ENCODE data around the gene SOCS1.
A peak's percentile ranks its signal among the peaks of the same experiment; 100 is the strongest.

Gene SOCS1

GRCh38 chr16:11257131-11257938, 1.3 kb upstream of the SOCS1 start:
- Histone ChIP-seq H3K36me3 (ENCODE audit: insufficient read depth, low read length) (no peaks in the 10 kb centered on the region), H3K27ac (ENCODE audit: low read depth, low read length) (peak overlapping the region; percentile 75), H3K4me1 (ENCODE audit: insufficient read depth, low read length) (peaks cover 21% of the 10 kb centered on the region), H3K27me3 (ENCODE audit: control insufficient read depth in 1 of 2, insufficient read depth in 2 of 2, low read length in 2 of 2) (no peaks in the 10 kb centered on the region), H3K4me3 (ENCODE audit: low read depth in 1 of 2, low read length in 2 of 2) (peak overlapping the region; percentile 48 to 79), H3K9ac (ENCODE audit: low read length) (peak overlapping the region; percentile 68), H3K9me3 (ENCODE audit: low read length) (no peaks in the 10 kb centered on the region)

- Histone ChIP-seq H3K4me1 (ENCODE audit: insufficient read depth, low read length) (peaks cover 21% of the 10 kb centered on the region), H3K4me3 (ENCODE audit: low read depth in 1 of 2, low read length in 2 of 2) (peak overlapping the region; percentile 48 to 79), H3K36me3 (ENCODE audit: insufficient read depth, low read length) (no peaks in the 10 kb centered on the region), H3K27ac (ENCODE audit: low read depth, low read length) (peak overlapping the region; percentile 75), H3K27me3 (ENCODE audit: control insufficient read depth in 1 of 2, insufficient read depth in 2 of 2, low read length in 2 of 2) (no peaks in the 10 kb centered on the region), H3K9me3 (ENCODE audit: low read length) (no peaks in the 10 kb centered on the region), H3K9ac (ENCODE audit: low read length) (peak overlapping the region; percentile 68)
These were observed 692 bp upstream of the SOCS1 start for GRCh38 chr16:11256661-11257130.

- Histone ChIP-seq H3K27ac (ENCODE audit: low read depth, low read length) (peak overlapping the region; percentile 69), H3K4me1 (ENCODE audit: insufficient read depth, low read length) (peaks cover 21% of the 10 kb centered on the region), H3K36me3 (ENCODE audit: insufficient read depth, low read length) (no peaks in the 10 kb centered on the region), H3K27me3 (ENCODE audit: control insufficient read depth in 1 of 2, insufficient read depth in 2 of 2, low read length in 2 of 2) (no peaks in the 10 kb centered on the region), H3K4me3 (ENCODE audit: low read depth in 1 of 2, low read length in 2 of 2) (peak overlapping the region; percentile 65 to 83), H3K9ac (ENCODE audit: low read length) (no peak overlapping the region), H3K9me3 (ENCODE audit: low read length) (no peaks in the 10 kb centered on the region)
These were observed 879 bp downstream of the SOCS1 start for GRCh38 chr16:11254913-11255736.

- Histone ChIP-seq H3K27me3 (ENCODE audit: control insufficient read depth in 1 of 2, insufficient read depth in 2 of 2, low read length in 2 of 2) (no peaks in the 10 kb centered on the region), H3K27ac (ENCODE audit: low read depth, low read length) (peak overlapping the region; percentile 69), H3K36me3 (ENCODE audit: insufficient read depth, low read length) (no peaks in the 10 kb centered on the region), H3K9me3 (ENCODE audit: low read length) (no peaks in the 10 kb centered on the region), H3K4me1 (ENCODE audit: insufficient read depth, low read length) (peaks cover 21% of the 10 kb centered on the region), H3K4me3 (ENCODE audit: low read depth in 1 of 2, low read length in 2 of 2) (peak overlapping the region; percentile 65 to 83), H3K9ac (ENCODE audit: low read length) (no peak overlapping the region)
These were observed 1.8 kb downstream of the SOCS1 start for GRCh38 chr16:11253995-11254912.

DNA sequence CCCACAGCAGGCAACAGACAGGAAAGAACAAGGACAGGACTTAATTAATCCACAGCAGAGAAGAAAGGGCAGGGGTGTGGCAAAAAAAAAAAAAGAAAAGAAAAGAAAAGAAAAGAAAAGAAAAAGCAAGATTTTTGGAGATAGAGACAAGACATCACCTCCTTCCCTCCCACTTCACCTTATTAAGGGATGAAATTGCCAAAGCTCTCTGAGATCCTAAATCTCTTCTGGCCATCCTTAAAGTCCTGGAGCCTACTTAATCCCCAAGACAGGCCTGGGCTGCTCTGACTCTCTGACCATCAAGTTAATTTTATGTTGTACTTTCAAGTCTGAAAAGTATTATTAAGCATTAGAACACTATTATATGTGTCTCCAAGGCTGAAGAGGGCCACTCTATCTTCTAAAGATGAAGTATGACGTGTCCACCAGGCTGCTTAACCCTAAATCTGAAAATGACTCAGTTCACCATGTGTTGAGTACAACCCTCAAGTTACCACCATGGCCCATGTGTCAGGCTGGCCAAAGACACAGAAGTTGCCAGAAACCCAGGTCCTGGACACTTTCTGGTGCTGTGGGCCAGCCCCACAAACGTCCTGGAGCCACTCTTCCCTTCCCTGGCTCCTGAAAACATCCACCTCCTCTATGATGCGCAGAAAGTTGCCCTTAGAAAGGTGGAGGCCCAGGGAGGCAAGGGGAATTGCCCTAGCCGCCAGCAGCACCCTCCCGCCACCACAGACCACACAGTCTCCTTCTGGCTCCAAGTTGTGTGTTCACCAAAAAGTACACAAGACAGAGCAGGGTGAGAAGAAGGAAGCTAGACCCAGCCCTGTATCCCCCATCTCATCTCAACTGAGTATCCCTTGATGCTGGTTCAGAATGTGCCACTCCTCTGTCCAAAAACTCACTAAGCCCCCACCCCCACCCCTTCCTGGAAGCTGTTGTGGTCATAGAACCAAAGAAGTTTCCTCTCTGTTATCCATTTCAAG, 2.7 kb downstream of the SOCS1 start:
- H3K36me3 ChIP-seq (ENCODE audit: insufficient read depth, low read length): no peaks in the 10 kb centered on the region
- H3K27ac ChIP-seq (ENCODE audit: low read depth, low read length): no peak overlapping the region
- H3K4me3 ChIP-seq (ENCODE audit: low read depth in 1 of 2, low read length in 2 of 2): no peak overlapping the region
- no peaks in the 10 kb centered on the region for H3K27me3 ChIP-seq (ENCODE audit: control insufficient read depth in 1 of 2, insufficient read depth in 2 of 2, low read length in 2 of 2)
- H3K9me3 ChIP-seq (ENCODE audit: low read length): no peaks in the 10 kb centered on the region
- no peak overlapping the region for H3K9ac ChIP-seq (ENCODE audit: low read length)
- H3K4me1 ChIP-seq (ENCODE audit: insufficient read depth, low read length): peaks cover 21% of the 10 kb centered on the region

- no peaks in the 10 kb centered on the region for H3K9me3 ChIP-seq (ENCODE audit: low read length)
- H3K27ac ChIP-seq (ENCODE audit: low read depth, low read length): no peak overlapping the region
- H3K9ac ChIP-seq (ENCODE audit: low read length): no peak overlapping the region
- H3K27me3 ChIP-seq (ENCODE audit: control insufficient read depth in 1 of 2, insufficient read depth in 2 of 2, low read length in 2 of 2): no peaks in the 10 kb centered on the region
- no peaks in the 10 kb centered on the region for H3K36me3 ChIP-seq (ENCODE audit: insufficient read depth, low read length)
- H3K4me3 ChIP-seq (ENCODE audit: low read depth in 1 of 2, low read length in 2 of 2): no peak overlapping the region
- H3K4me1 ChIP-seq (ENCODE audit: insufficient read depth, low read length): peaks cover 21% of the 10 kb centered on the region
These were observed 3.5 kb downstream of the SOCS1 start for GRCh38 chr16:11252482-11252931.

DNA sequence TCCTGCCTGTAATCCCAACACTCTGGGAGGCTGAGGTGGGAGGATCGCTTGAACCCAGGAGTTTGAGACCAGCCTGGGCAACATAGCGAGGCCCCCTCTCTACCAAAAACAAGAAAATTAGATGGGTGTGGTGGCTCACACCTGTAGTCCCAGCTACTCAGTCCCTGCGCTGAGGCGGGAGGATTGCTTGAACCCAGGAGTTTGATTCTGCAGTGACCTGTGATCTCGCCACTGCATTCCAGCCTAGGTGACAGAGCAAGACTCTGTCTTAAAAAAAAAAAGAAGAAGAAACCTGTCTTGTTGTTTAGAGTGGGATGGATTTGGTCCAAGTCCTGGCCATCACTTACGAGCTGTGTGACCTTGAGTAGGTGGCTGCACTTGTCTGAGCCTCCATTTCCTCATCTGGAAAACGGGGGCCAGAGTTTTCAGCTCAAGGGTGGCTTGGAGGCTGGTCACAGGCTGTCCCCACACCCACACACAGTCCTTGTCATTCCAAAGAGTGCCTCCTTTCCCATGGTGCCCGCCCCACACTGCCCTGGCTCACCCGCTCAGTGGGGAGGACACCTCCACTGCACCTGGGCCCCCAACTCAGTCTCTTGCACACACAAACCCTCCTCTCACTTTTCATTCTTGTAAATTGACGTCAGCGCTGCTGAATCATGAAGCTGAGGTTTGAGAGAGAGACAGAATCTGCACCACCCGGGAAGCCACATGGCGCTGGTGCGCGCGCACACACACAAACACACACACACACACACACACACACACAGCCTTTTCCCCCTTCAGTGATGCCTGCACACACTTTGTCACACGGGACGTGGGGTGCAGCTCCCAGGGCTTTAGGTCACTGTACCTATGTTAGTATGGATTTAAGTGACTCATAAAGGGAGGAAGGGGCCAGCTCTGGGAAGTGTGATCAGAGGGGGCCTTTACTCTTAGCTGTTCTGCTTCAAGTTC, 4.2 kb downstream of the SOCS1 start:
- H3K9me3 ChIP-seq (ENCODE audit: low read length): no peaks in the 10 kb centered on the region
- no peaks in the 10 kb centered on the region for H3K27me3 ChIP-seq (ENCODE audit: control insufficient read depth in 1 of 2, insufficient read depth in 2 of 2, low read length in 2 of 2)
- H3K4me1 ChIP-seq (ENCODE audit: insufficient read depth, low read length): peaks cover 18% of the 10 kb centered on the region
- no peaks in the 10 kb centered on the region for H3K36me3 ChIP-seq (ENCODE audit: insufficient read depth, low read length)
- H3K9ac ChIP-seq (ENCODE audit: low read length): no peak overlapping the region
- H3K27ac ChIP-seq (ENCODE audit: low read depth, low read length): no peak overlapping the region
- no peak overlapping the region for H3K4me3 ChIP-seq (ENCODE audit: low read depth in 1 of 2, low read length in 2 of 2)

- no peak overlapping the region for H3K9ac ChIP-seq (ENCODE audit: low read length)
- no peaks in the 10 kb centered on the region for H3K27me3 ChIP-seq (ENCODE audit: control insufficient read depth in 1 of 2, insufficient read depth in 2 of 2, low read length in 2 of 2)
- no peaks in the 10 kb centered on the region for H3K9me3 ChIP-seq (ENCODE audit: low read length)
- peaks cover 17% of the 10 kb centered on the region for H3K4me1 ChIP-seq (ENCODE audit: insufficient read depth, low read length)
- H3K27ac ChIP-seq (ENCODE audit: low read depth, low read length): no peak overlapping the region
- no peaks in the 10 kb centered on the region for H3K36me3 ChIP-seq (ENCODE audit: insufficient read depth, low read length)
- H3K4me3 ChIP-seq (ENCODE audit: low read depth in 1 of 2, low read length in 2 of 2): no peak overlapping the region
These were observed 5.0 kb downstream of the SOCS1 start for GRCh38 chr16:11250786-11251524.

DNA sequence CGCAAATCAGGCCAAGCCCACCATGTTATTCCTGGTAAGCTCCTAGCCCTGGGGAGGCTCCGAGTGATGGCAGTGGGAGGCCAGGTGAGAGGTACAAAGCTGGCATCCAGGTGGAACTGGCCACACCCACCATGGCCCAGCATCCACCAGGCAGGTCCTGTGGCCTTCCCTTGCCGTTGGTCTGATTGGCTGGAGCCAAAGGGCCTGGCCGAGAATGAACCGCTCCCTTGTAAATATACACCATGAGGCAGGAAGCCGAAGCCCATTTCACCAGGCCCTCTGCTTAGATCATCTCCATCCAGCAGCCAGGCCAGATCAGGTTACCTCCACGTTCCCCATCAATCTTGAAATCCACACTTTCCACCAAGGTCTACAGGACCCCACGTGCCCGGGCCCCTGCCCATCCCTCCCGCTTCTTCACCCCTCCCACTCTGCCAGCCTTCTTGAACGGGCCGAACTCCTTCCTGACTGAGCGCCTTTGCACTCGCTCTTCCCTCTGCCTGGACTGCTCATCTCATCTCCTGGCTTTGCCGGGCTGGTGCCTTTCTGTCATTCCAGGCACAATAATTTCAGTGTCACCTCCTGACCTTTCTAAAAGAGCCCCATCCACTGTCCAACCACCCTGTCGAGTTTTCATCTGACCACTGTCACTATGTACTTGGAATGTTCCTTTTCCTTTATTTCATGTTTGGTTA, 5.8 kb downstream of the SOCS1 start:
- Histone ChIP-seq H3K27me3 (ENCODE audit: control insufficient read depth in 1 of 2, insufficient read depth in 2 of 2, low read length in 2 of 2) (no peaks in the 10 kb centered on the region), H3K9ac (ENCODE audit: low read length) (no peak overlapping the region), H3K4me3 (ENCODE audit: low read depth in 1 of 2, low read length in 2 of 2) (no peak overlapping the region), H3K4me1 (ENCODE audit: insufficient read depth, low read length) (peaks cover 17% of the 10 kb centered on the region), H3K36me3 (ENCODE audit: insufficient read depth, low read length) (no peaks in the 10 kb centered on the region), H3K9me3 (ENCODE audit: low read length) (no peaks in the 10 kb centered on the region), H3K27ac (ENCODE audit: low read depth, low read length) (no peak overlapping the region)

All from muscle layer of colon (tissue), 2 donors.